PC-3 (cell line): Measurements from ENCODE around the gene TAF9. TPM values are rescaled to one million over a fixed set of nuclear protein-coding genes. Genes with fewer than 3 reads are reported as not detected.

Source experiments
- ATAC-seq: fragments of 200-7000 bp; cut with Tn5 transposase; 2 replicates; pipeline ENCODE4 v1.9.1; 2020; ENCODE audit warnings: mild to moderate bottlenecking, moderate library complexity
- BruUV-seq: library from RNA; stranded (reverse); fragments of 400-500 nt; replicated peaks from 2 replicates; lab custom pipeline; 2021; lab: Mats Ljungman, UMichigan
- CTCF ChIA-PET: fragments of 300-600 bp; sonication (Branson Sonifier 250); formaldehyde crosslinking; loops from one replicate; lab custom pipeline; 2022; ENCODE audit warnings: antibody characterized with exemption; lab: Charles Lee
- POLR2A ChIA-PET: fragments of 300-600 bp; sonication (Branson Sonifier 250); formaldehyde crosslinking; loops from one replicate; lab custom pipeline; 2022; ENCODE audit warnings: antibody characterized with exemption; ENCODE audit not compliant: unreplicated experiment; lab: Charles Lee
- DNase-seq: peaks from one replicate; pipeline ENCODE4 v3.0.0-alpha.2; 2015
- H2AFZ ChIP-seq: fragments of 300-600 bp; sonication (generic); 2 replicates; pipeline ENCODE4 v1.6.0; 2016; ENCODE audit warnings: antibody characterized with exemption, low read length
- H3F3A ChIP-seq: fragments of 300-600 bp; sonication (generic); one replicate; pipeline ENCODE4 v1.6.0; 2017; ENCODE audit warnings: antibody characterized with exemption, low read length, control low read depth, mild to moderate bottlenecking; ENCODE audit not compliant: unreplicated experiment
- H3K27ac ChIP-seq: fragments of 300-600 bp; sonication (generic); 2 replicates; pipeline ENCODE4 v1.5.1; 2016; ENCODE audit warnings: mild to moderate bottlenecking, low read length
- H3K27me3 ChIP-seq: fragments of 300-600 bp; sonication (generic); 2 replicates; pipeline ENCODE4 v1.6.1; 2016; ENCODE audit warnings: low read length, mixed read lengths
- H3K36me3 ChIP-seq: fragments of 300-600 bp; sonication (generic); 2 replicates; pipeline ENCODE4 v1.6.1; 2016; ENCODE audit warnings: low read depth, mixed run types, low read length, mixed read lengths
- H3K4me1 ChIP-seq: fragments of 300-600 bp; sonication (generic); 2 replicates; pipeline ENCODE4 v1.5.1; 2016; ENCODE audit warnings: low read length; ENCODE audit not compliant: insufficient read depth
- H3K4me2 ChIP-seq: fragments of 300-600 bp; sonication (generic); 2 replicates; pipeline ENCODE4 v1.6.0; 2016; ENCODE audit warnings: low read length
- H3K4me3 ChIP-seq: fragments of 300-600 bp; sonication (generic); 2 replicates; pipeline ENCODE4 v1.5.1; 2016; ENCODE audit warnings: mild to moderate bottlenecking, low read length, mixed read lengths
- H3K79me2 ChIP-seq: fragments of 300-600 bp; sonication (generic); 2 replicates; pipeline ENCODE4 v1.6.1; 2017; ENCODE audit warnings: low read length, mixed read lengths
- H3K9ac ChIP-seq: fragments of 300-600 bp; sonication (generic); 2 replicates; pipeline ENCODE4 v1.6.0; 2016; ENCODE audit warnings: mild to moderate bottlenecking, low read length
- H3K9me2 ChIP-seq: fragments of 300-600 bp; sonication (generic); replicated peaks from 2 replicates; pipeline ENCODE4 v1.6.1; 2016; ENCODE audit warnings: mixed run types, low read length, mixed read lengths
- H3K9me3 ChIP-seq: fragments of 300-600 bp; sonication (generic); 2 replicates; pipeline ENCODE4 v1.6.1; 2016; ENCODE audit warnings: low read length, mixed read lengths
- H4K20me1 ChIP-seq: fragments of 300-600 bp; sonication (generic); 2 replicates; pipeline ENCODE4 v1.6.1; 2016; ENCODE audit warnings: low read length, mixed read lengths
- CTCF ChIP-seq: fragments of 300-600 bp; sonication (generic); conservative IDR thresholded peaks from 2 replicates; pipeline ENCODE4 v1.5.1; 2017; ENCODE audit warnings: antibody characterized with exemption, low read depth, mild to moderate bottlenecking, low read length
- EZH2 ChIP-seq: fragments of 300-600 bp; sonication (generic); IDR thresholded peaks from one replicate; pipeline ENCODE4 v1.6.1; 2017; ENCODE audit warnings: antibody characterized with exemption, mild to moderate bottlenecking, low read length; ENCODE audit not compliant: unreplicated experiment
- EZH2phosphoT487 ChIP-seq: fragments of 300-600 bp; sonication (generic); IDR thresholded peaks from 2 replicates; pipeline ENCODE4 v1.6.1; 2018; ENCODE audit warnings: mild to moderate bottlenecking, antibody characterized with exemption, low read length, borderline replicate concordance
- intact Hi-C: fragments of 100-400 bp; cut with micrococcal nuclease; formaldehyde crosslinking; loops from 2 replicates; pipeline ENCODE4 v1.9.0; 2023
- total RNA-seq: library from RNA; depleted of rRNA; stranded (reverse); fragments of >200 nt; gene quantifications from 2 replicates; pipeline ENCODE4 v1.2.3, GENCODE V29; 2014

TAF9 gene
- total RNA-seq, 1 experiment from 2014 or later = 61.3 TPM

- peak overlapping the region; percentile 95 for H3K27ac ChIP-seq
- ChIA-PET POLR2A (no interaction called here), CTCF (interaction anchor here (1.5 kb wide), 1 partner anchor 276 kb away, joined by 4 read pairs; no protein-coding TSS in a partner anchor)
- peak overlapping the region; percentile 91 for H3K4me2 ChIP-seq
- H3K9me2 ChIP-seq = no peaks in the 10 kb centered on the region
- TSS peak; percentile 70 for BruUV-seq
- peak overlapping the region; percentile 100 for H3K4me3 ChIP-seq
- H3K9me3 ChIP-seq = no peaks in the 10 kb centered on the region
- peaks cover 16% of the 10 kb centered on the region; the same call in 1 of the 2 replicates for H3K4me1 ChIP-seq
- peak overlapping the region; percentile 93 for H2AFZ ChIP-seq
- ATAC-seq (no peak; the same call in 1 of the 2 replicates), DNase-seq (peak; percentile 16)
- peaks cover 78% of the 10 kb centered on the region for H3K79me2 ChIP-seq
- H3K27me3 ChIP-seq = no peaks in the 10 kb centered on the region
- H3F3A ChIP-seq = no peaks in the 10 kb centered on the region
- no peak for TF ChIP-seq CTCF
- no peak for TF ChIP-seq EZH2
- TF ChIP-seq EZH2phosphoT487 = no peak
- H4K20me1 ChIP-seq = peaks cover 19% of the 10 kb centered on the region
- H3K36me3 ChIP-seq = peaks cover 20% of the 10 kb centered on the region; the same call in 1 of the 2 replicates
- intact Hi-C loops = loop anchor here (2.0 to 5.0 kb wide), 2 partner anchors 36 to 276 kb away; partner anchors contain the start of gene CCDC125
- H3K9ac ChIP-seq = peak overlapping the region; percentile 99
Observed at GRCh38 chr5:69368458-69369339, 621 bp downstream of the TAF9 start.

DNA sequence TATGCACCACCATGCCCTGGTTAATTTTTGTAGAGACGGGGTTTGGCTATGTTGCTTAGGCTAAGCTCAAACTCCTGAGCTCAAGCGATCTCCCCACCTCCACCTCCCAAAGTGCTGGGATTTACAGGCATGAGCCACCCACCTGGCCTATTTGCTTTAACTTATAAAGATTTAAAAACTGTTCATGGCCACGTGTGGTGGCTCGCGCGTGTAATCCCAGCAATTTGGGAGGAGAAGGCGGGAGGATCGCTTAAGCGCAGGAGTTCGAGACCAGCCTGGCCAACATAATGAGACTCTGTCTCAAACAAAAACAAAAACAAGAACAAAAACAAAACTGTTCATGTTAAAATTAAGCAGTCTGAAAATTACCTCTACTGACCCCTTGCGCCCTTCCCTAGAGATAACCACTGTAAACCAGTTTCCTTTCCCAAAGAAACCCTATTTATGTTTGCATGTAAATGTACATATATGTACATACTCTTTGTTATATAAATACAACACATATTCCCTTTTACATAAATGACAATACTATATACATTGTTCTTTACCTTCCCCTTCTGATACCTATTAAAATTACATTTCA is 1.5 kb downstream of the TAF9 start:
- Histone ChIP-seq H3K9me3 (no peaks in the 10 kb centered on the region), H3K4me1 (peaks cover 16% of the 10 kb centered on the region; the same call in 1 of the 2 replicates), H3K9me2 (no peaks in the 10 kb centered on the region), H3K4me3 (peak overlapping the region; percentile 100), H2AFZ (no peak overlapping the region), H3F3A (no peaks in the 10 kb centered on the region), H3K27me3 (no peaks in the 10 kb centered on the region), H3K79me2 (peaks cover 84% of the 10 kb centered on the region), H3K4me2 (peak overlapping the region; percentile 91), H3K9ac (peak overlapping the region; percentile 99), H3K27ac (no peak overlapping the region), H3K36me3 (peaks cover 20% of the 10 kb centered on the region; the same call in 1 of the 2 replicates), H4K20me1 (peaks cover 19% of the 10 kb centered on the region)
- ATAC-seq (no peak), DNase-seq (peak; percentile 4)
- no TSS peak for BruUV-seq
- ChIA-PET POLR2A (no interaction called here), CTCF (interaction anchor here (1.5 kb wide), 1 partner anchor 275 kb away, joined by 4 read pairs; no protein-coding TSS in a partner anchor)
- TF ChIP-seq CTCF (peak; percentile 33; the same call in 1 of the 2 replicates), EZH2 (no peak), EZH2phosphoT487 (no peak)
- intact Hi-C loops = loop anchor here (2.0 to 5.0 kb wide), 2 partner anchors 35 to 275 kb away; partner anchors contain the start of gene CCDC125
